HepG2 (cell line): ENCODE data around the gene ANKRD18B. TPM values are rescaled to one million over a fixed set of nuclear protein-coding genes. Genes with fewer than 3 reads are reported as not detected.
A peak's percentile ranks its signal among the peaks of the same experiment; 100 is the strongest.
"Not testable (repeated sequence)": the region's sequence is repeated elsewhere in the genome, so short reads cannot be mapped to it uniquely, and the experiment has no call there.

ENCODE experiments used
- ATAC-seq: fragments of 200-7000 bp; cut with Tn5 transposase; 3 replicates; pipeline ENCODE4 v1.9.1; 2020; ENCODE audit warnings: mild to moderate bottlenecking, moderate library complexity
- BruUV-seq: library from RNA; stranded (reverse); fragments of 400-500 nt; replicated peaks from 2 replicates; lab custom pipeline; 2021; lab: Mats Ljungman, UMichigan
- CTCF ChIA-PET: fragments of 300-600 bp; formaldehyde crosslinking; extraction: SDS; loops from one replicate; lab custom pipeline; 2021; ENCODE audit warnings: low total read pairs, inconsistent platforms, low intra/inter-chr PET ratio; lab: Yijun Ruan, JAX
- POLR2A ChIA-PET: fragments of 350-600 bp; sonication (Branson Sonifier 250); formaldehyde crosslinking; loops from one replicate; lab custom pipeline; 2020; ENCODE audit warnings: antibody characterized with exemption, inconsistent platforms; lab: Yijun Ruan, JAX
- DNase-seq: peaks from one replicate; pipeline ENCODE4 v3.0.0-alpha.2; 2015; ENCODE audit warnings: low spot score
- FAIRE-seq: peaks from 3 replicates; lab custom pipeline; 2011; peaks lifted over from hg19 to GRCh38; lab: Jason Lieb, UNC
- H2AFZ ChIP-seq: one replicate; pipeline ENCODE4 v1.6.1; 2011; ENCODE audit warnings: low read length, inconsistent platforms
- H3K27ac ChIP-seq: fragments of 300-600 bp; 3 replicates; pipeline ENCODE4 v1.8.0; 2011; ENCODE audit warnings: mixed run types, mild to moderate bottlenecking, mixed read lengths, low read length, inconsistent platforms; ENCODE audit not compliant: insufficient read depth; ENCODE audit errors: extremely low read length
- H3K27me3 ChIP-seq, 2 experiments: fragments of 200-600 bp in 1 of 2; 2 replicates in 1 of 2; 3 replicates in 1 of 2; pipeline versions ENCODE4 v1.6.0 to v1.8.0; 2011; ENCODE audit warnings: low read length in 2 of 2, mild to moderate bottlenecking in 2 of 2, moderate library complexity in 2 of 2, inconsistent platforms in 1 of 2; ENCODE audit not compliant: insufficient read depth in 2 of 2, control insufficient read depth in 1 of 2
- H3K36me3 ChIP-seq, 2 experiments: fragments of 200-600 bp in 1 of 2; replicated peaks in 1 of 2; 2 replicates in 1 of 2; 3 replicates in 1 of 2; pipeline versions ENCODE4 v1.5.1 to v1.8.0; 2011; ENCODE audit warnings: low read length in 2 of 2, inconsistent platforms in 1 of 2; ENCODE audit not compliant: insufficient read depth in 2 of 2, control insufficient read depth in 1 of 2
- H3K4me1 ChIP-seq: 2 replicates; pipeline ENCODE4 v1.5.1; 2012; ENCODE audit warnings: low read length, inconsistent platforms; ENCODE audit not compliant: insufficient read depth
- H3K4me2 ChIP-seq: 2 replicates; pipeline ENCODE4 v1.6.0; 2011; ENCODE audit warnings: low read depth, low read length, inconsistent platforms
- H3K4me3 ChIP-seq, 3 experiments: fragments of 200-600 bp in 1 of 3; sonication (generic), shearing (Covaris generic) in 1 of 3; replicated peaks in 1 of 3; 2 replicates each; pipeline ENCODE4 v1.5.1; 2011 to 2016; ENCODE audit warnings: low read length in 3 of 3, inconsistent platforms in 2 of 3, low read depth in 2 of 3, mild to moderate bottlenecking in 2 of 3, control low read depth in 1 of 3, mixed read lengths in 1 of 3; ENCODE audit not compliant: insufficient read depth in 1 of 3
- H3K79me2 ChIP-seq: one replicate; pipeline ENCODE4 v1.6.1; 2011; ENCODE audit warnings: low read length, inconsistent platforms; ENCODE audit not compliant: insufficient read depth
- H3K9ac ChIP-seq: 2 replicates; pipeline ENCODE4 v1.6.0; 2011; ENCODE audit warnings: mild to moderate bottlenecking, low read depth, low read length, inconsistent platforms; ENCODE audit not compliant: insufficient read depth
- H3K9me3 ChIP-seq: 2 replicates; pipeline ENCODE4 v1.5.1; 2012; ENCODE audit warnings: mild to moderate bottlenecking, low read length
- H4K20me1 ChIP-seq: 2 replicates; pipeline ENCODE4 v1.6.0; 2011; ENCODE audit warnings: inconsistent platforms, mild to moderate bottlenecking, low read length, moderate library complexity; ENCODE audit not compliant: insufficient read depth
- STAG1 ChIP-seq: sonication (generic); formaldehyde crosslinking; IDR thresholded peaks from 2 replicates; pipeline ENCODE4 v1.4.0; 2020; ENCODE audit warnings: missing genetic modification reagents
- WGBS: methylation state at CpG from one replicate; pipeline ENCODE4 v1.1.6; 2017; ENCODE audit warnings: low lambda C conversion rate; 5-methylcytosine and 5-hydroxymethylcytosine counted together
- in situ Hi-C: cut with HindIII; loops from 2 replicates; pipeline ENCODE4 v1.10.0; 2017; ENCODE audit warnings: low pct_unique_long_range_greater_than_20kb; ENCODE audit not compliant: extremely low pct_ligation_motif_present
- intact Hi-C: fragments of 100-400 bp; cut with micrococcal nuclease; formaldehyde crosslinking; loops from one replicate; pipeline ENCODE4 v1.10.0; 2022; ENCODE audit not compliant: unreplicated experiment
- polyA plus RNA-seq, 8 experiments: library from polyadenylated mRNA; depleted of rRNA in 3 of 8; stranded (reverse) in 7 of 8; unstranded in 1 of 8; fragments of >200 nt; fragmentation: Illumina TruSeq in 4 of 8; extraction: Trizol in 4 of 8; gene quantifications; 2 replicates each; pipeline versions ENCODE4 v1.2.1 to v1.2.3, GENCODE V29; 2011 to 2016; ENCODE audit warnings: low read depth in 4 of 8, missing spikeins in 1 of 8, mixed read lengths in 1 of 8; ENCODE audit not compliant: insufficient read depth in 1 of 8
- total RNA-seq, 5 experiments: library from RNA; depleted of rRNA; stranded (reverse); fragments of >200 nt; fragmentation: Illumina TruSeq; extraction: Trizol; gene quantifications; 2 replicates each; pipeline ENCODE4 v1.2.3, GENCODE V29; 2016; ENCODE audit warnings: low read depth in 1 of 5
- TF ChIP-seq, protein P1 (sequence below): sonication (generic); formaldehyde crosslinking; IDR thresholded peaks from 2 replicates; pipeline ENCODE4 v1.5.0; 2020; ENCODE audit warnings: mild to moderate bottlenecking, missing genetic modification reagents, moderate library complexity

ANKRD18B gene
- total and polyA plus RNA-seq, 2 of the 13 experiments (the other 11 are each of a cell fraction or from before 2014, with no cell fraction given): 0.57 to 1.4 TPM

DNA sequence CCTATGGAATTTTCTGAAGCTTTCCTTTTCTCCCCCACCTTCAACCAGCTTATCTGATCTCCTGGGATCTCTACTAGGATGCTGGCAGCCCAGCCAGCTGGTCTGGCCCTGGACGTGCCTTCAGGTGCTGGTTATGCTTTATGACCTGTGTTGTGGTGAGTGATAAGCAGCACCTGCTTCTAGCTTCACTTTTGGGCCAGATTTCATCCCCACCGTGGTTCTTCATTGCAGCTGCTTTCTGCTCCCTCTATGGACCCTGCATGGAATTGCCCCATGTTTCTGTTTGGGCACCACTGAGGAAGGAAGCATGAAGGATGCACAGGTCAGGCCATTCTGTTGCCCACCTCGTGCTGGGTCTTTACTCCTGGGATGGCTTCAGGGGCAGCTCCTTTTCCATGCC, 80.2 kb downstream of the ANKRD18B start:
- H3K4me2 ChIP-seq, H3K36me3 ChIP-seq, H3K27me3 ChIP-seq, H3K4me1 ChIP-seq, POLR2A ChIA-PET, H3K9ac ChIP-seq, CTCF ChIA-PET, H2AFZ ChIP-seq, H3K9me3 ChIP-seq, in situ Hi-C loops, DNase-seq, H3K27ac ChIP-seq, H4K20me1 ChIP-seq, H3K79me2 ChIP-seq, H3K4me3 ChIP-seq, BruUV-seq: not testable (repeated sequence)
- FAIRE-seq (peak; percentile 23), ATAC-seq (peak; percentile 72)
- intact Hi-C loops: loop anchor here (2.0 kb wide), 1 partner anchor 81 kb away; no protein-coding TSS in a partner anchor
- TF ChIP-seq, protein P1, sequence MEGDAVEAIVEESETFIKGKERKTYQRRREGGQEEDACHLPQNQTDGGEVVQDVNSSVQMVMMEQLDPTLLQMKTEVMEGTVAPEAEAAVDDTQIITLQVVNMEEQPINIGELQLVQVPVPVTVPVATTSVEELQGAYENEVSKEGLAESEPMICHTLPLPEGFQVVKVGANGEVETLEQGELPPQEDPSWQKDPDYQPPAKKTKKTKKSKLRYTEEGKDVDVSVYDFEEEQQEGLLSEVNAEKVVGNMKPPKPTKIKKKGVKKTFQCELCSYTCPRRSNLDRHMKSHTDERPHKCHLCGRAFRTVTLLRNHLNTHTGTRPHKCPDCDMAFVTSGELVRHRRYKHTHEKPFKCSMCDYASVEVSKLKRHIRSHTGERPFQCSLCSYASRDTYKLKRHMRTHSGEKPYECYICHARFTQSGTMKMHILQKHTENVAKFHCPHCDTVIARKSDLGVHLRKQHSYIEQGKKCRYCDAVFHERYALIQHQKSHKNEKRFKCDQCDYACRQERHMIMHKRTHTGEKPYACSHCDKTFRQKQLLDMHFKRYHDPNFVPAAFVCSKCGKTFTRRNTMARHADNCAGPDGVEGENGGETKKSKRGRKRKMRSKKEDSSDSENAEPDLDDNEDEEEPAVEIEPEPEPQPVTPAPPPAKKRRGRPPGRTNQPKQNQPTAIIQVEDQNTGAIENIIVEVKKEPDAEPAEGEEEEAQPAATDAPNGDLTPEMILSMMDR (CRISPR knock-in tag): peak; percentile 18; the same call in 1 of the 2 replicates
- peak; percentile 14; the same call in 1 of the 2 replicates for TF ChIP-seq STAG1 (CRISPR knock-in tag)
- 0% methylated on average over 3 of the region's 3 CpGs for WGBS

DNA sequence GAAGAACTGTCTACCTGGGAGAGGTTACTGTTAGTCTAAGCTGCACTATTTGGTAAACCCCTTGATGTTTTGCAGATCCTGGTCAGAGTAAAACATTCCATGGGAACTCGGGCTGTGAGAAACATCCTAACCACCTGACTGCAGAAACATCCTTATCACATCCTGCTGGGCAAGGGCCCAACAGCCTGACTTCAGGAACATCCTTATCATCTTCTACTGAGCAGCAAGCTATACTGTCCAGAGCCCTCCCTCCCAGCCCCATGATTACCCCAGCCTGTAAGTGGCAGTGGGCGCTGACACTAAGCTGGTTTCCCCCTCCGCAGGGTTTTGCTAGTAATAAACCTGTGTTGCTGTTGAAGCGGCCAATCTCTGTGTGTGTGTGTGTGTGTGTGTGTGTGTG, 80.9 kb downstream of the ANKRD18B start:
- H3K27ac ChIP-seq, POLR2A ChIA-PET, H3K79me2 ChIP-seq, H3K4me3 ChIP-seq, CTCF ChIA-PET, H3K27me3 ChIP-seq, H2AFZ ChIP-seq, in situ Hi-C loops, BruUV-seq, ATAC-seq, DNase-seq, H3K4me1 ChIP-seq, H3K4me2 ChIP-seq, H3K36me3 ChIP-seq, H3K9me3 ChIP-seq, H4K20me1 ChIP-seq, H3K9ac ChIP-seq, FAIRE-seq: not testable (repeated sequence)
- 43% methylated on average over 4 of the region's 4 CpGs for WGBS
- intact Hi-C loops: loop anchor here (2.0 kb wide), 1 partner anchor 82 kb away; no protein-coding TSS in a partner anchor
